ENCODE data around the gene NRCAM. TPM values are rescaled to one million over a fixed set of nuclear protein-coding genes. Genes with fewer than 3 reads are reported as not detected.

Gene NRCAM
- total and polyA plus RNA-seq, 10 of the 15 experiments (the other 5 are each of a cell fraction or from before 2014, with no cell fraction given): 0.30 to 2.0 (median 1.0) TPM

DNA sequence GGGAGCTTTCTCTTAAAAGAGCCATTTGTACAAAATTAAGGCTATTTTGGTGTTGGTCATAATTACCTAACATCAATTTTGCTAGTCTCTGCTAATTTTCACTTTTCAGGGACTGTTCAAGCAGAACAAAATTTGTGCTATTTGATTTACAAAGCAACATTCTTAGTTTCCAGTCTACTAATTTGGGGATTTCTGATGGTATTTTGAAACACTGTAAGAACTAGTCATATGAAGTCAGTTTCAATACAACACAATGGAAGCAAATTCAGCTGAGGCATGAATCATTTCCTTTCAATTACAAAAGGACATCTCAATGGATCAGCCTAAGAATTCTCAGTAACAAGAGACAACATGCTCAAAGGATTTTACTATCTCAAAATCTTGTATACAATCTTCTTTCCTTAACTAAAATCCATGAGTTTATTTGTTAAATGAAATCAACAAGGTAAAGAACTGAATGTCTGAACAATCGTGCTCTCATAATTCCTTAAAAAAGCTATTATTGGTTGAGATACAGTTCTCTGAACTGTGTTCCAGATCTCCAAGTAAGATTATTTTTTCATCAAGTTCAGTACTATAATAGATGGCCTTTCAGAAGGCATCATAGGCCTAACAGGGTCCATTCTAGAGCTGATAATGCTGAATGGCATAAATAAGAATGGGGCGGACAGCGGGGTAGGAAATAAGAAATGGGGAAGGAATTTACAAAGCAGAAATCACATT, 144.6 kb downstream of the NRCAM start:
- Histone ChIP-seq H3K27ac (ENCODE audit: control insufficient read depth, insufficient read depth) (no peak overlapping the region), H3K9me3 (replicated peaks; ENCODE audit: control insufficient read depth, insufficient read depth, low read length) (no peaks in the 10 kb centered on the region; the same call in 2 of the 3 replicates), H3K4me1 (ENCODE audit: control insufficient read depth, insufficient read depth, low read length) (peaks cover 9% of the 10 kb centered on the region), H3K9ac (ENCODE audit: control insufficient read depth, insufficient read depth, low read length) (no peak overlapping the region), H3K27me3 (replicated peaks in 1 of 2; ENCODE audit: control insufficient read depth in 2 of 2, insufficient read depth in 2 of 2, low read length in 1 of 2) (no peaks in the 10 kb centered on the region), H3K4me2 (ENCODE audit: control insufficient read depth, insufficient read depth) (peak overlapping the region; percentile 20; the same call in 1 of the 2 replicates), H3K36me3 (ENCODE audit: control insufficient read depth in 2 of 2, insufficient read depth in 2 of 2, low read length in 1 of 2) (no peaks in the 10 kb centered on the region), H3K79me2 (ENCODE audit: control insufficient read depth, insufficient read depth, low read length) (no peaks in the 10 kb centered on the region), H3K4me3 (0 out of 2 replicates have a peak overlapping the region, but pooled peaks have one; percentile 19), H2AFZ (ENCODE audit: control insufficient read depth, low read depth, low read length) (no peak overlapping the region), H4K20me1 (ENCODE audit: control insufficient read depth, insufficient read depth) (no peaks in the 10 kb centered on the region)
- no TSS peak for BruUV-seq (replicated peaks)
- SMC1A ChIA-PET (ENCODE audit: uncharacterized antibody, unreplicated experiment): interaction anchor here (0.7 to 4.4 kb wide), 7 partner anchors 8 to 138 kb away, joined by 3 to 19 read pairs (median 4); no protein-coding TSS in a partner anchor
- DNase-seq (ENCODE audit: low read depth, low spot score) (peak; percentile 57), FAIRE-seq (no peak), ATAC-seq (peak; percentile 82)
- POLR2A ChIA-PET: interaction anchor here (0.5 kb wide), 1 partner anchor 46 kb away, joined by 3 read pairs; no protein-coding TSS in a partner anchor
- intact Hi-C loops (cut with micrococcal nuclease; ENCODE audit: unreplicated experiment) (loop anchor here (1.0 kb wide), 1 partner anchor 100 kb away; no protein-coding TSS in a partner anchor), in situ Hi-C loops (cut with MboI) (no loop called here)
- RAD21 ChIA-PET (ENCODE audit: unreplicated experiment): interaction anchor here (1.4 to 1.6 kb wide), 2 partner anchors 17 to 26 kb away, joined by 5 read pairs; no protein-coding TSS in a partner anchor
- CTCF ChIA-PET: no interaction called here
- WGBS (ENCODE audit: insufficient coverage, insufficient replicate concordance, low lambda C conversion rate, missing lambda C conversion rate): 82% methylated on average over 3 of the region's 3 CpGs
- TF ChIP-seq SREBF2 (IDR thresholded peaks at IDR 0.05; ENCODE audit: low read length) (no peak), ATF7 (IDR thresholded peaks at IDR 0.05; ENCODE audit: low read depth) (peak; percentile 81), TBL1XR1 (IDR thresholded peaks at IDR 0.05; ENCODE audit: low read depth, low read length) (0 out of 2 replicates have a peak, but pooled peaks have one; percentile 44), BCL11A (IDR thresholded peaks at IDR 0.05; ENCODE audit: low read depth, low read length) (peak; percentile 28; the same call in 1 of the 2 replicates), ETV6 (conservative IDR thresholded peaks at IDR 0.05 in 1 of 2, IDR thresholded peaks at IDR 0.05 in 1 of 2; ENCODE audit: borderline replicate concordance in 1 of 2, low read depth in 1 of 2) (0 out of 4 replicates have a peak, but pooled peaks of 1 of the 2 experiments have one; percentile 41), BACH1 (IDR thresholded peaks at IDR 0.05; ENCODE audit: borderline replicate concordance) (peak; percentile 48; the same call in 1 of the 2 replicates), KLF5 (IDR thresholded peaks at IDR 0.05; ENCODE audit: partially characterized antibody) (no peak), ZBED1 (IDR thresholded peaks at IDR 0.05; ENCODE audit: borderline replicate concordance) (peak; percentile 35; the same call in 1 of the 2 replicates), MEF2A (IDR thresholded peaks at IDR 0.05; ENCODE audit: insufficient read depth, low read depth, low read length) (0 out of 2 replicates have a peak, but pooled peaks have one; percentile 59), ZNF384 (IDR thresholded peaks at IDR 0.05; ENCODE audit: borderline replicate concordance, low read depth, low read length) (no peak), FOXM1 (IDR thresholded peaks at IDR 0.05; ENCODE audit: low read depth, low read length) (peak; percentile 79; the same call in 1 of the 2 replicates), POU2F2 (IDR thresholded peaks at IDR 0.05; ENCODE audit: borderline replicate concordance, low read depth, low read length) (no peak), PAX5 (IDR thresholded peaks at IDR 0.05; ENCODE audit: borderline replicate concordance, low read depth, low read length) (peak; percentile 56; the same call in 1 of the 2 replicates), ATF2 (IDR thresholded peaks at IDR 0.05; ENCODE audit: low read length) (peak; percentile 56; the same call in 1 of the 2 replicates), EP300 (IDR thresholded peaks at IDR 0.05; ENCODE audit: borderline replicate concordance in 1 of 2, control insufficient read depth in 1 of 2, low read depth in 2 of 2, low read length in 2 of 2) (peak; percentile 74 to 75; a peak in 3 of 4 replicates), NFIC (IDR thresholded peaks at IDR 0.05; ENCODE audit: low read depth, low read length) (peak; percentile 92; the same call in 1 of the 2 replicates), ZZZ3 (IDR thresholded peaks at IDR 0.05; ENCODE audit: control insufficient read depth, insufficient read length, low read depth) (no peak), NR2F1 (conservative IDR thresholded peaks at IDR 0.05) (0 out of 2 replicates have a peak, but pooled peaks have one; percentile 38), BCL3 (IDR thresholded peaks at IDR 0.05; ENCODE audit: borderline replicate concordance, insufficient read depth, low read depth, low read length, poor library complexity, severe bottlenecking) (peak; percentile 53), IKZF2 (IDR thresholded peaks at IDR 0.05) (peak; percentile 61 to 80; a peak in 3 of 4 replicates)
